Neutrophil (primary cell): ENCODE data around the gene TWIST2.

Experiments used
- H3K27ac ChIP-seq: fragments of 200-600 bp; sonication (generic); 2 replicates; pipeline ENCODE4 v1.5.1; 2016; ENCODE audit warnings: mild to moderate bottlenecking, moderate library complexity
- H3K27me3 ChIP-seq: fragments of 200-600 bp; sonication (generic); 2 replicates; pipeline ENCODE4 v1.6.0; 2016; ENCODE audit warnings: mild to moderate bottlenecking
- H3K36me3 ChIP-seq: fragments of 200-600 bp; sonication (generic); 2 replicates; pipeline ENCODE4 v1.5.1; 2017
- H3K4me1 ChIP-seq, 2 experiments: fragments of 200-600 bp in 1 of 2; sonication (generic) in 1 of 2; 1 replicate in 1 of 2; 2 replicates in 1 of 2; pipeline versions ENCODE4 v1.5.1 to v1.6.1; 2013 to 2016; ENCODE audit warnings: low read depth in 1 of 2, low read length in 1 of 2, mild to moderate bottlenecking in 1 of 2, moderate library complexity in 1 of 2; ENCODE audit not compliant: control insufficient read depth in 1 of 2, insufficient read depth in 1 of 2
- H3K4me3 ChIP-seq, 2 experiments: fragments of 200-600 bp in 1 of 2; sonication (generic) in 1 of 2; 1 replicate in 1 of 2; 2 replicates in 1 of 2; pipeline ENCODE4 v1.5.1; 2013 to 2016; ENCODE audit warnings: low read depth in 1 of 2, low read length in 1 of 2, mild to moderate bottlenecking in 1 of 2, moderate library complexity in 1 of 2
- H3K9me3 ChIP-seq: fragments of 200-600 bp; sonication (generic); 2 replicates; pipeline ENCODE4 v1.5.1; 2016
- CTCF ChIP-seq: fragments of 200-600 bp; sonication (generic); IDR thresholded peaks from 2 replicates; pipeline ENCODE4 v1.5.1; 2016; ENCODE audit warnings: antibody characterized with exemption

Gene TWIST2

DNA sequence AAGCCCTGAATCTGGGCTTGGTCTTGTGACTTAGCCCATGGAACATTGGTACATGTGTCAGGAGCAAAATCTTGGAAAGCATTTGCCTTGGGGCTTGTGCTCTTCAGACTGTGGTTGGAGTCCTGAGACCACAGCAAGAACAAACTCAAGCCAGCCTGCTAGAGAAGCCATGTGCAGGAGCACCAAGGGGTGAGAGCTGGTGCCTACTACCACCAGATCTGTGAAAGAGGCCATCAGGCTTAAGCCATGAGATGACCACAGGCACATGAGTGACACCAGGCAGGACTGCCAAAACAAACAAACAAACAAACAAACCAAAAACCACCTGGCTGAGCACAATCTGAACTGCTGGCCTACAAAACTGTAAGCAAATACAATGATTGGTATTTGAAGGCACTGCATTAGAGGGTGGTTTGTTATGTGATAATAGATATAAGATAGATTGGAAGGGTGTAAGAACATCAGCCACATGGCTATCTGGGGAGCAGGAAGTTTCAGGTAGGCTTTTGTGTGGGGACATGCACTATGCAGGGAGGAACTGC is 9.0 kb upstream of the TWIST2 start:
- Histone ChIP-seq H3K9me3 (no peaks in the 10 kb centered on the region), H3K27me3 (peaks cover 92% of the 10 kb centered on the region), H3K27ac (no peak overlapping the region), H3K36me3 (no peaks in the 10 kb centered on the region), H3K4me1 (no peaks in the 10 kb centered on the region), H3K4me3 (no peak overlapping the region)
- TF ChIP-seq CTCF: no peak

GRCh38 chr2:238839428-238839827 is 8.5 kb upstream of the TWIST2 start:
- H3K27ac ChIP-seq: no peak overlapping the region
- H3K4me1 ChIP-seq: no peaks in the 10 kb centered on the region
- no peak overlapping the region for H3K4me3 ChIP-seq
- H3K36me3 ChIP-seq: no peaks in the 10 kb centered on the region
- no peak for TF ChIP-seq CTCF
- no peaks in the 10 kb centered on the region for H3K9me3 ChIP-seq
- H3K27me3 ChIP-seq: peaks cover 92% of the 10 kb centered on the region

- H3K27ac ChIP-seq: no peak overlapping the region
- H3K9me3 ChIP-seq: no peaks in the 10 kb centered on the region
- no peak for TF ChIP-seq CTCF
- H3K4me3 ChIP-seq: no peak overlapping the region
- no peaks in the 10 kb centered on the region for H3K36me3 ChIP-seq
- H3K27me3 ChIP-seq: peaks cover 95% of the 10 kb centered on the region
- H3K4me1 ChIP-seq: peaks cover 0 to 4% of the 10 kb centered on the region in 2 experiments
Measured at GRCh38 chr2:238841542-238842164, 6.2 kb upstream of the TWIST2 start.

GRCh38 chr2:238843476-238843875 is 4.4 kb upstream of the TWIST2 start:
- Histone ChIP-seq H3K9me3 (no peaks in the 10 kb centered on the region), H3K4me1 (peaks cover 11 to 20% of the 10 kb centered on the region in 2 experiments), H3K4me3 (no peak overlapping the region), H3K27ac (no peak overlapping the region), H3K36me3 (no peaks in the 10 kb centered on the region), H3K27me3 (peaks cover 98% of the 10 kb centered on the region)
- TF ChIP-seq CTCF: no peak

GRCh38 chr2:238845583-238846377 is 2.1 kb upstream of the TWIST2 start:
- H3K4me1 ChIP-seq: peaks cover 19 to 32% of the 10 kb centered on the region in 2 experiments
- H3K27me3 ChIP-seq: peaks cover 98% of the 10 kb centered on the region
- TF ChIP-seq CTCF: no peak

More at GRCh38 chr2:238845583-238846377, 2.1 kb upstream of the TWIST2 start:
- Histone ChIP-seq H3K4me3 (no peak overlapping the region), H3K36me3 (no peaks in the 10 kb centered on the region), H3K9me3 (no peaks in the 10 kb centered on the region), H3K27ac (no peak overlapping the region)
